DND-41 (cell line): ENCODE data around the gene SPATC1L.

Experiments used
- ATAC-seq: fragments of 200-7000 bp; cut with Tn5 transposase; 3 replicates; pipeline ENCODE4 v1.9.1; 2021; ENCODE audit warnings: low read depth; ENCODE audit not compliant: insufficient read depth
- DNase-seq: peaks from one replicate; pipeline ENCODE4 v3.0.0-alpha.2; 2020
- H2AFZ ChIP-seq: 2 replicates; pipeline ENCODE4 v1.6.0; 2012; ENCODE audit warnings: low read depth, low read length
- H3K27ac ChIP-seq: 2 replicates; pipeline ENCODE4 v1.5.1; 2012; ENCODE audit warnings: low read length, inconsistent platforms
- H3K27me3 ChIP-seq: fragments of 200-600 bp; sonication (generic); 2 replicates; pipeline ENCODE4 v1.6.0; 2012; ENCODE audit warnings: low read length, mild to moderate bottlenecking, inconsistent platforms; ENCODE audit not compliant: insufficient read depth, poor library complexity
- H3K36me3 ChIP-seq: 2 replicates; pipeline ENCODE4 v1.5.1; 2012; ENCODE audit warnings: low read length, inconsistent platforms; ENCODE audit not compliant: insufficient read depth
- H3K4me1 ChIP-seq: 2 replicates; pipeline ENCODE4 v1.5.1; 2012; ENCODE audit warnings: mild to moderate bottlenecking, low read length; ENCODE audit not compliant: insufficient read depth
- H3K4me2 ChIP-seq: 2 replicates; pipeline ENCODE4 v1.6.0; 2012; ENCODE audit warnings: mild to moderate bottlenecking, moderate library complexity, low read length, inconsistent platforms; ENCODE audit not compliant: insufficient read depth
- H3K4me3 ChIP-seq, 2 experiments: fragments of 200-600 bp in 1 of 2; shearing (Covaris generic) in 1 of 2; 2 replicates each; pipeline ENCODE4 v1.5.1; 2012 to 2016; ENCODE audit warnings: inconsistent platforms in 2 of 2, low read length in 2 of 2, mild to moderate bottlenecking in 2 of 2, low read depth in 1 of 2, moderate library complexity in 1 of 2
- H3K79me2 ChIP-seq: 2 replicates; pipeline ENCODE4 v1.6.0; 2012; ENCODE audit warnings: low read length, inconsistent platforms; ENCODE audit not compliant: insufficient read depth
- H3K9ac ChIP-seq: 2 replicates; pipeline ENCODE4 v1.6.0; 2012; ENCODE audit warnings: low read depth, mild to moderate bottlenecking, inconsistent platforms, low read length, moderate library complexity
- H3K9me3 ChIP-seq: 2 replicates; pipeline ENCODE4 v1.5.1; 2012; ENCODE audit warnings: low read length, moderate library complexity, mild to moderate bottlenecking, inconsistent platforms; ENCODE audit not compliant: insufficient read depth, severe bottlenecking
- H4K20me1 ChIP-seq: 2 replicates; pipeline ENCODE4 v1.6.0; 2012; ENCODE audit warnings: low read length; ENCODE audit not compliant: insufficient read depth
- EZH2 ChIP-seq: IDR thresholded peaks from 3 replicates; pipeline ENCODE4 v1.6.1; 2012; ENCODE audit warnings: borderline replicate concordance, low read depth, mild to moderate bottlenecking, moderate library complexity, low read length, inconsistent platforms; ENCODE audit not compliant: severe bottlenecking
- TF ChIP-seq, protein P1 (sequence below): IDR thresholded peaks from 2 replicates; pipeline ENCODE4 v1.5.1; 2012; ENCODE audit warnings: borderline replicate concordance, low read length, moderate library complexity, mild to moderate bottlenecking; ENCODE audit not compliant: poor library complexity, severe bottlenecking; ENCODE audit errors: extremely low read depth

Gene SPATC1L

GRCh38 chr21:46188226-46189212 is 4.3 kb upstream of the SPATC1L start:
- H3K27ac ChIP-seq: no peak overlapping the region
- no peak for TF ChIP-seq EZH2
- TF ChIP-seq, protein P1, sequence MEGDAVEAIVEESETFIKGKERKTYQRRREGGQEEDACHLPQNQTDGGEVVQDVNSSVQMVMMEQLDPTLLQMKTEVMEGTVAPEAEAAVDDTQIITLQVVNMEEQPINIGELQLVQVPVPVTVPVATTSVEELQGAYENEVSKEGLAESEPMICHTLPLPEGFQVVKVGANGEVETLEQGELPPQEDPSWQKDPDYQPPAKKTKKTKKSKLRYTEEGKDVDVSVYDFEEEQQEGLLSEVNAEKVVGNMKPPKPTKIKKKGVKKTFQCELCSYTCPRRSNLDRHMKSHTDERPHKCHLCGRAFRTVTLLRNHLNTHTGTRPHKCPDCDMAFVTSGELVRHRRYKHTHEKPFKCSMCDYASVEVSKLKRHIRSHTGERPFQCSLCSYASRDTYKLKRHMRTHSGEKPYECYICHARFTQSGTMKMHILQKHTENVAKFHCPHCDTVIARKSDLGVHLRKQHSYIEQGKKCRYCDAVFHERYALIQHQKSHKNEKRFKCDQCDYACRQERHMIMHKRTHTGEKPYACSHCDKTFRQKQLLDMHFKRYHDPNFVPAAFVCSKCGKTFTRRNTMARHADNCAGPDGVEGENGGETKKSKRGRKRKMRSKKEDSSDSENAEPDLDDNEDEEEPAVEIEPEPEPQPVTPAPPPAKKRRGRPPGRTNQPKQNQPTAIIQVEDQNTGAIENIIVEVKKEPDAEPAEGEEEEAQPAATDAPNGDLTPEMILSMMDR: no peak

GRCh38 chr21:46187814-46188213 is 3.6 kb upstream of the SPATC1L start:
- H3K9me3 ChIP-seq: no peaks in the 10 kb centered on the region
- H4K20me1 ChIP-seq: no peaks in the 10 kb centered on the region; the same call in 1 of the 2 replicates
- H3K27me3 ChIP-seq: no peaks in the 10 kb centered on the region
- no peak overlapping the region for H2AFZ ChIP-seq
- no peak overlapping the region for H3K4me3 ChIP-seq
- peaks cover 43% of the 10 kb centered on the region for H3K36me3 ChIP-seq
- H3K27ac ChIP-seq: no peak overlapping the region
- no peak for TF ChIP-seq EZH2
- TF ChIP-seq, protein P1: no peak
- DNase-seq (no peak), ATAC-seq (no peak)
- no peak overlapping the region for H3K4me2 ChIP-seq
- H3K79me2 ChIP-seq: no peaks in the 10 kb centered on the region
- H3K4me1 ChIP-seq: peaks cover 8% of the 10 kb centered on the region
- no peak overlapping the region for H3K9ac ChIP-seq

More at GRCh38 chr21:46188226-46189212, 4.3 kb upstream of the SPATC1L start:
- no peak overlapping the region for H2AFZ ChIP-seq
- no peaks in the 10 kb centered on the region; the same call in 1 of the 2 replicates for H4K20me1 ChIP-seq
- peaks cover 50% of the 10 kb centered on the region for H3K36me3 ChIP-seq
- no peak overlapping the region for H3K9ac ChIP-seq
- DNase-seq (no peak), ATAC-seq (no peak)
- no peak overlapping the region for H3K4me2 ChIP-seq
- no peak overlapping the region for H3K4me3 ChIP-seq
- H3K27me3 ChIP-seq: no peaks in the 10 kb centered on the region
- peaks cover 8% of the 10 kb centered on the region for H3K4me1 ChIP-seq
- H3K79me2 ChIP-seq: no peaks in the 10 kb centered on the region
- H3K9me3 ChIP-seq: no peaks in the 10 kb centered on the region

GRCh38 chr21:46187261-46187660 is 3.0 kb upstream of the SPATC1L start:
- Histone ChIP-seq H3K27ac (no peak overlapping the region), H3K9me3 (no peaks in the 10 kb centered on the region), H3K4me3 (no peak overlapping the region), H3K4me1 (peaks cover 8% of the 10 kb centered on the region), H3K9ac (no peak overlapping the region), H2AFZ (no peak overlapping the region), H4K20me1 (no peaks in the 10 kb centered on the region; the same call in 1 of the 2 replicates), H3K27me3 (no peaks in the 10 kb centered on the region), H3K79me2 (no peaks in the 10 kb centered on the region), H3K4me2 (no peak overlapping the region), H3K36me3 (peaks cover 38% of the 10 kb centered on the region)
- DNase-seq: no peak
- ATAC-seq: no peak
- TF ChIP-seq, protein P1: no peak
- TF ChIP-seq EZH2: no peak
